Fibroblast of mammary gland (primary cell): ENCODE measurements around the gene PCNX2.

Source experiments
- DNase-seq: peaks from one replicate; pipeline ENCODE4 v3.0.0-alpha.2; 2010; ENCODE audit warnings: low read depth
- H3K4me3 ChIP-seq: 2 replicates; pipeline ENCODE4 v1.5.1; 2011; ENCODE audit warnings: low read depth, mild to moderate bottlenecking, low read length, moderate library complexity; ENCODE audit not compliant: control insufficient read depth
- CTCF ChIP-seq: conservative IDR thresholded peaks from 2 replicates; pipeline ENCODE4 v1.5.1; 2011; ENCODE audit warnings: low read depth, low read length, inconsistent platforms; ENCODE audit not compliant: control insufficient read depth, insufficient read depth

PCNX2 gene

GRCh38 chr1:232965912-232966217 lies 329.7 kb downstream of the PCNX2 start:
- DNase-seq, result no peak
- no peak overlapping the region for H3K4me3 ChIP-seq
- TF ChIP-seq CTCF, result no peak

- no peak overlapping the region for H3K4me3 ChIP-seq
- no peak for DNase-seq
- no peak for TF ChIP-seq CTCF
Observed at GRCh38 chr1:232965124-232965911, 330.2 kb downstream of the PCNX2 start.

- no peak overlapping the region for H3K4me3 ChIP-seq
- TF ChIP-seq CTCF, result no peak
- no peak for DNase-seq
Observed at GRCh38 chr1:232964601-232965000, 330.9 kb downstream of the PCNX2 start.

GRCh38 chr1:232962761-232963745 lies 332.5 kb downstream of the PCNX2 start:
- H3K4me3 ChIP-seq, result peak overlapping the region; percentile 18
- no peak for TF ChIP-seq CTCF
- DNase-seq, result peak; percentile 61

- no peak overlapping the region for H3K4me3 ChIP-seq
- no peak for TF ChIP-seq CTCF
- DNase-seq, result no peak
Observed at GRCh38 chr1:232958067-232958466, 337.5 kb downstream of the PCNX2 start.

- TF ChIP-seq CTCF, result no peak
- H3K4me3 ChIP-seq, result no peak overlapping the region
- DNase-seq, result no peak
Observed at GRCh38 chr1:232956081-232956480, 339.4 kb downstream of the PCNX2 start.
